H1 (cell line): ENCODE results near the gene GNAT2. TPM values are rescaled to one million over a fixed set of nuclear protein-coding genes. Genes with fewer than 3 reads are reported as not detected.

ENCODE experiments used
- CTCF ChIA-PET: fragments of 300-600 bp; sonication (Branson Sonifier 250); formaldehyde crosslinking; loops from one replicate; lab custom pipeline; 2021; ENCODE audit not compliant: partially characterized antibody; lab: Charles Lee
- POLR2A ChIA-PET: fragments of 300-600 bp; sonication (Branson Sonifier 250); formaldehyde crosslinking; loops from one replicate; lab custom pipeline; 2021; ENCODE audit warnings: inconsistent platforms; ENCODE audit not compliant: partially characterized antibody; lab: Charles Lee
- DNase-seq, 2 experiments: peaks; one replicate each; pipeline versions ENCODE4 v3.0.0 to v3.0.0-alpha.2; 2010 to 2022; ENCODE audit warnings: low spot score in 2 of 2, low read depth in 1 of 2, mixed read lengths in 1 of 2
- FAIRE-seq: peaks from 2 replicates; lab custom pipeline; 2011; peaks lifted over from hg19 to GRCh38; lab: Jason Lieb, UNC
- H2AFZ ChIP-seq: 2 replicates; pipeline ENCODE4 v1.8.1; 2012; ENCODE audit warnings: low read length, inconsistent platforms
- H2AK5ac ChIP-seq: 2 replicates; pipeline ENCODE4 v1.6.1; 2013; ENCODE audit warnings: low read depth, low read length
- H2BK120ac ChIP-seq: replicated peaks from 2 replicates; pipeline ENCODE3; 2013; ENCODE audit warnings: low read depth, low read length, inconsistent platforms
- H2BK12ac ChIP-seq: 2 replicates; pipeline ENCODE4 v1.6.1; 2013; ENCODE audit warnings: low read depth, low read length
- H2BK15ac ChIP-seq: 2 replicates; pipeline ENCODE4 v1.6.1; 2013; ENCODE audit warnings: low read length
- H2BK20ac ChIP-seq: 2 replicates; pipeline ENCODE4 v1.6.1; 2013; ENCODE audit warnings: low read length
- H2BK5ac ChIP-seq: 2 replicates; pipeline ENCODE4 v1.6.1; 2013; ENCODE audit warnings: low read depth, low read length
- H3K14ac ChIP-seq: 2 replicates; pipeline ENCODE4 v1.6.1; 2013; ENCODE audit warnings: inconsistent platforms; ENCODE audit not compliant: insufficient read length
- H3K18ac ChIP-seq: 2 replicates; pipeline ENCODE4 v1.6.1; 2013; ENCODE audit warnings: low read length; ENCODE audit errors: extremely low read depth
- H3K23ac ChIP-seq: 2 replicates; pipeline ENCODE4 v1.6.1; 2013; ENCODE audit warnings: inconsistent platforms; ENCODE audit not compliant: insufficient read length
- H3K23me2 ChIP-seq: 2 replicates; pipeline ENCODE4 v1.6.1; 2013; ENCODE audit warnings: low read depth, low read length
- H3K27ac ChIP-seq: 2 replicates; pipeline ENCODE4 v1.6.1; 2011; ENCODE audit warnings: low read depth, low read length, inconsistent platforms
- H3K27me3 ChIP-seq, 4 experiments: replicated peaks in 1 of 4; 1 replicate in 1 of 4; 2 replicates in 3 of 4; pipeline versions ENCODE4 v1.6.1 to v1.8.1; 2011 to 2013; ENCODE audit warnings: low read length in 3 of 4, mild to moderate bottlenecking in 3 of 4, inconsistent platforms in 2 of 4, mixed read lengths in 2 of 4, moderate library complexity in 1 of 4; ENCODE audit not compliant: control insufficient read depth in 3 of 4, insufficient read depth in 3 of 4; ENCODE audit errors: extremely low read depth in 1 of 4
- H3K36me3 ChIP-seq, 4 experiments: 2 replicates each; pipeline versions ENCODE4 v1.6.1 to v1.8.1; 2011 to 2013; ENCODE audit warnings: mild to moderate bottlenecking in 4 of 4, low read length in 3 of 4, moderate library complexity in 2 of 4, control low read depth in 1 of 4, inconsistent platforms in 1 of 4; ENCODE audit not compliant: insufficient read depth in 4 of 4, control insufficient read depth in 2 of 4
- H3K4ac ChIP-seq: replicated peaks from 2 replicates; pipeline ENCODE3; 2013; ENCODE audit warnings: low read length, low read depth, mixed read lengths, inconsistent platforms; ENCODE audit not compliant: insufficient read length
- H3K4me1 ChIP-seq, 4 experiments: replicated peaks in 1 of 4; 1 replicate in 1 of 4; 2 replicates in 3 of 4; pipeline versions ENCODE4 v1.6.1 to v1.8.1; 2011 to 2013; ENCODE audit warnings: low read length in 3 of 4, inconsistent platforms in 2 of 4, mixed read lengths in 1 of 4; ENCODE audit not compliant: insufficient read depth in 4 of 4, control insufficient read depth in 3 of 4
- H3K4me2 ChIP-seq, 2 experiments: 2 replicates each; pipeline versions ENCODE4 v1.6.1 to v1.8.1; 2011 to 2013; ENCODE audit warnings: low read depth in 2 of 2, low read length in 2 of 2, control low read depth in 1 of 2, inconsistent platforms in 1 of 2, mild to moderate bottlenecking in 1 of 2; ENCODE audit not compliant: insufficient read depth in 1 of 2
- H3K4me3 ChIP-seq, 4 experiments: fragments of 200-600, 300-600 bp in 1 of 4; sonication (generic), shearing (Covaris generic), sonication (Bioruptor Twin) in 1 of 4; 2 replicates each; pipeline versions ENCODE4 v1.5.1 to v1.8.1; 2011 to 2016; ENCODE audit warnings: low read length in 4 of 4, low read depth in 3 of 4, control low read depth in 2 of 4, inconsistent platforms in 2 of 4, mild to moderate bottlenecking in 2 of 4, mixed read lengths in 1 of 4, moderate library complexity in 1 of 4; ENCODE audit not compliant: insufficient read depth in 2 of 4; ENCODE audit errors: extremely low read depth in 1 of 4
- H3K56ac ChIP-seq: replicated peaks from 2 replicates; pipeline ENCODE3; 2013; ENCODE audit warnings: low read depth, mild to moderate bottlenecking, mixed read lengths, low read length, inconsistent platforms; ENCODE audit not compliant: insufficient read length
- H3K79me1 ChIP-seq: 2 replicates; pipeline ENCODE4 v1.6.1; 2013; ENCODE audit warnings: low read depth, low read length, control low read depth
- H3K79me2 ChIP-seq, 2 experiments: 2 replicates each; pipeline versions ENCODE4 v1.6.1 to v1.8.1; 2012 to 2013; ENCODE audit warnings: low read length in 2 of 2, mild to moderate bottlenecking in 2 of 2, inconsistent platforms in 1 of 2; ENCODE audit not compliant: insufficient read depth in 2 of 2, control insufficient read depth in 1 of 2
- H3K9ac ChIP-seq, 4 experiments: replicated peaks in 1 of 4; 1 replicate in 1 of 4; 2 replicates in 3 of 4; pipeline versions ENCODE4 v1.6.1 to v1.8.1; 2011 to 2013; ENCODE audit warnings: low read depth in 3 of 4, low read length in 3 of 4, control low read depth in 2 of 4, mild to moderate bottlenecking in 2 of 4, moderate library complexity in 2 of 4, inconsistent platforms in 1 of 4; ENCODE audit errors: extremely low read depth in 1 of 4
- H3K9me3 ChIP-seq, 2 experiments: 2 replicates each; pipeline versions ENCODE4 v1.6.1 to v1.8.1; 2012 to 2013; ENCODE audit warnings: mild to moderate bottlenecking in 2 of 2, moderate library complexity in 2 of 2, control low read depth in 1 of 2, inconsistent platforms in 1 of 2, low read depth in 1 of 2, low read length in 1 of 2, mixed read lengths in 1 of 2; ENCODE audit not compliant: insufficient read depth in 2 of 2
- H4K20me1 ChIP-seq, 2 experiments: replicated peaks in 1 of 2; 2 replicates each; pipeline versions ENCODE3 to v1.8.1; 2011 to 2013; ENCODE audit warnings: inconsistent platforms in 2 of 2, low read length in 2 of 2, mild to moderate bottlenecking in 1 of 2; ENCODE audit not compliant: insufficient read depth in 2 of 2, control insufficient read depth in 1 of 2
- H4K5ac ChIP-seq: 2 replicates; pipeline ENCODE4 v1.6.1; 2013; ENCODE audit warnings: low read length, low read depth, mixed read lengths, inconsistent platforms; ENCODE audit not compliant: insufficient read length
- H4K8ac ChIP-seq: 2 replicates; pipeline ENCODE4 v1.8.0; 2013; ENCODE audit warnings: mild to moderate bottlenecking, moderate library complexity, low read length, inconsistent platforms; ENCODE audit not compliant: insufficient read depth; ENCODE audit errors: extremely low read depth
- H4K91ac ChIP-seq: replicated peaks from 2 replicates; pipeline ENCODE3; 2013; ENCODE audit warnings: low read length, mixed read lengths, inconsistent platforms; ENCODE audit not compliant: insufficient read length
- BRCA1 ChIP-seq: IDR thresholded peaks from 2 replicates; pipeline ENCODE4 v1.6.1; 2012; ENCODE audit warnings: low read depth, low read length, improper control_type of control experiment
- FOSL1 ChIP-seq: IDR thresholded peaks from 2 replicates; pipeline ENCODE4 v1.6.1; 2011; ENCODE audit warnings: mild to moderate bottlenecking, low read depth, low read length, moderate library complexity; ENCODE audit not compliant: insufficient read depth
- JUND ChIP-seq: IDR thresholded peaks from 2 replicates; pipeline ENCODE4 v1.6.1; 2011; ENCODE audit warnings: mild to moderate bottlenecking, improper control_type of control experiment, low read length
- NANOG ChIP-seq: IDR thresholded peaks from 2 replicates; pipeline ENCODE4 v1.6.1; 2011; ENCODE audit warnings: low read length, low read depth, mild to moderate bottlenecking, inconsistent platforms; ENCODE audit not compliant: insufficient read depth, poor library complexity, severe bottlenecking
- POLR2AphosphoS5 ChIP-seq: IDR thresholded peaks from 2 replicates; pipeline ENCODE4 v1.6.1; 2011; ENCODE audit warnings: low read depth, low read length
- POU5F1 ChIP-seq: IDR thresholded peaks from 2 replicates; pipeline ENCODE4 v1.6.1; 2011; ENCODE audit warnings: low read depth, mild to moderate bottlenecking, low read length, moderate library complexity
- SAP30 ChIP-seq: fragments of 300-600 bp; sonication (generic); IDR thresholded peaks from 2 replicates; pipeline ENCODE4 v1.7.1; 2012; ENCODE audit warnings: low read length, moderate library complexity, mild to moderate bottlenecking, inconsistent platforms; ENCODE audit not compliant: insufficient read depth, insufficient replicate concordance
- SIN3A ChIP-seq, 2 experiments: IDR thresholded peaks in 1 of 2; conservative IDR thresholded peaks in 1 of 2; 2 replicates each; pipeline ENCODE4 v1.6.1; 2011 to 2012; ENCODE audit warnings: low read length in 2 of 2, improper control_type of control experiment in 1 of 2, low read depth in 1 of 2, mild to moderate bottlenecking in 1 of 2
- SP4 ChIP-seq: IDR thresholded peaks from 2 replicates; pipeline ENCODE4 v1.6.1; 2012; ENCODE audit warnings: low read length, inconsistent platforms
- TEAD4 ChIP-seq: IDR thresholded peaks from 2 replicates; pipeline ENCODE4 v1.6.1; 2012; ENCODE audit warnings: low read depth, low read length, inconsistent platforms, mixed read lengths
- ZNF274 ChIP-seq: IDR thresholded peaks from 2 replicates; pipeline ENCODE4 v1.7.0; 2012; ENCODE audit warnings: low read length, borderline replicate concordance; ENCODE audit errors: extremely low read depth
- WGBS, 2 experiments: shearing (Covaris generic) in 1 of 2; methylation state at CpG; one replicate each; pipeline versions ENCODE4 v1.1.6 to v1.1.7; 2013 to 2015; ENCODE audit warnings: low lambda C conversion rate in 2 of 2, mixed read lengths in 2 of 2, inconsistent platforms in 1 of 2, low coverage in 1 of 2, missing lambda C conversion rate in 1 of 2; ENCODE audit not compliant: insufficient replicate concordance in 2 of 2, insufficient coverage in 1 of 2, insufficient read length in 1 of 2; ENCODE audit errors: extremely low coverage in 1 of 2, missing lambda C conversion rate in 1 of 2; 5-methylcytosine and 5-hydroxymethylcytosine counted together
- polyA plus RNA-seq, 7 experiments: library from polyadenylated mRNA; depleted of rRNA in 3 of 7; stranded (reverse) in 5 of 7; unstranded in 2 of 7; fragments of >200 nt in 5 of 7; fragments of 200-250 nt in 2 of 7; gene quantifications; 1 replicate in 5 of 7; 2 replicates in 1 of 7; 4 replicates in 1 of 7; pipeline versions ENCODE4 v1.2.1 to v1.2.3, GENCODE V29; 2011 to 2013; ENCODE audit warnings: missing spikeins in 2 of 7, mixed read lengths in 2 of 7
- total RNA-seq: library from RNA; stranded (reverse); fragmentation: NEBNext Ultra II Directional; extraction: Animal tissue kit (Norgen Biotek cat#: 25700); gene quantifications from 2 replicates; pipeline ENCODE4 v1.2.1, GENCODE V29; 2021
- TF ChIP-seq, protein P1 (sequence below), 3 experiments: IDR thresholded peaks; 1 replicate in 2 of 3; 2 replicates in 1 of 3; pipeline versions ENCODE4 v1.5.1 to v1.6.1; 2011; ENCODE audit warnings: low read length in 3 of 3, mild to moderate bottlenecking in 3 of 3, inconsistent platforms in 2 of 3, low read depth in 1 of 3, moderate library complexity in 1 of 3; ENCODE audit not compliant: insufficient read depth in 1 of 3; ENCODE audit errors: control extremely low read depth in 1 of 3

Gene GNAT2
- total and polyA plus RNA-seq, 2 of the 8 experiments (the other 6 are each of a cell fraction or from before 2014, with no cell fraction given) = 0.05 TPM; not detected in 1

DNA sequence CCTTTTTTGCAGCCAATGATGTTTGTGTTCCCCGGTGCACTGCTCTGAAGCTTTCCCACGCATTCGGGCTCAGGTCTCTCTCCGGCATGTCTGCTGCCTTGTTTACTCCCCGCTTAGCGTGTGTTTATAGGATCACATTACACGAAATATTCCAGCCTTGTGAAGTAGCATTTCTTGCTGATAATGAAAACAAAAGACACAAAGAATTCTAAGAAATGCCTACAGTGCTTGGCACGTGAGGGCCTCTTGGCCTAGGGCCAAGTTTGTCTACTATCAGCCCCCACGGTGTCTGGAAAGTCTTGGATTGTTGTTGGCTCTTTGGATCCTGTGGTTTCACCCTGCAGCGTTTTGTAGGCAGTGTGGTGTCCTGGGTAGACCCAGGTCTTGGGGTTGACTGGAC, 25.3 kb upstream of the GNAT2 start:
- no peaks in the 10 kb centered on the region for H4K20me1 ChIP-seq
- no peak overlapping the region for H2BK5ac ChIP-seq
- no peak overlapping the region for H3K56ac ChIP-seq
- H4K91ac ChIP-seq = no peak overlapping the region
- no peak overlapping the region for H3K14ac ChIP-seq
- WGBS, 2 experiments = 89% methylated on average over 10 of the region's 10 CpGs; no CpG with 5 or more reads in 1 of the 2 experiments
- H2AK5ac ChIP-seq = no peak overlapping the region
- H2BK120ac ChIP-seq = no peak overlapping the region
- no peak overlapping the region for H3K4me2 ChIP-seq
- H3K79me2 ChIP-seq = no peaks in the 10 kb centered on the region
- ChIA-PET POLR2A (interaction anchor here (1.0 kb wide), 1 partner anchor 8 kb away, joined by 4 read pairs; no protein-coding TSS in a partner anchor), CTCF (interaction anchor here (0.6 to 10.7 kb wide), 8 partner anchors 9 to 148 kb away, joined by 3 to 293 read pairs (median 6); partner anchors contain the start of genes EPS8L3 and GSTM4)
- no peaks in the 10 kb centered on the region for H3K9me3 ChIP-seq
- H4K5ac ChIP-seq = no peak overlapping the region
- no peaks in the 10 kb centered on the region; a peak in 1 of 7 replicates for H3K4me1 ChIP-seq
- H3K36me3 ChIP-seq = no peaks in the 10 kb centered on the region
- no peak overlapping the region for H3K23ac ChIP-seq
- DNase-seq (no peak), FAIRE-seq (no peak)
- no peak overlapping the region for H3K27ac ChIP-seq
- H2BK12ac ChIP-seq = no peak overlapping the region
- H4K8ac ChIP-seq = no peak overlapping the region
- H2AFZ ChIP-seq = no peak overlapping the region
- H3K18ac ChIP-seq = no peak overlapping the region
- H3K4ac ChIP-seq = no peak overlapping the region
- no peak overlapping the region for H2BK15ac ChIP-seq
- no peak overlapping the region for H3K9ac ChIP-seq
- no peaks in the 10 kb centered on the region for H3K79me1 ChIP-seq
- H3K4me3 ChIP-seq = no peak overlapping the region
- no peaks in the 10 kb centered on the region; a peak in 2 of 7 replicates for H3K27me3 ChIP-seq
- no peak overlapping the region for H2BK20ac ChIP-seq
- no peaks in the 10 kb centered on the region for H3K23me2 ChIP-seq
- TF ChIP-seq ZNF274 (no peak), POU5F1 (no peak), TEAD4 (no peak), SP4 (no peak), NANOG (no peak), SAP30 (no peak), SIN3A (conservative IDR thresholded peaks at IDR 0.05 in 1 of 2, IDR thresholded peaks at IDR 0.05 in 1 of 2; ENCODE audit: low read depth in 1 of 2, low read length in 2 of 2) (no peak), FOSL1 (no peak), POLR2AphosphoS5 (no peak), BRCA1 (no peak), JUND (no peak)
- TF ChIP-seq, protein P1, sequence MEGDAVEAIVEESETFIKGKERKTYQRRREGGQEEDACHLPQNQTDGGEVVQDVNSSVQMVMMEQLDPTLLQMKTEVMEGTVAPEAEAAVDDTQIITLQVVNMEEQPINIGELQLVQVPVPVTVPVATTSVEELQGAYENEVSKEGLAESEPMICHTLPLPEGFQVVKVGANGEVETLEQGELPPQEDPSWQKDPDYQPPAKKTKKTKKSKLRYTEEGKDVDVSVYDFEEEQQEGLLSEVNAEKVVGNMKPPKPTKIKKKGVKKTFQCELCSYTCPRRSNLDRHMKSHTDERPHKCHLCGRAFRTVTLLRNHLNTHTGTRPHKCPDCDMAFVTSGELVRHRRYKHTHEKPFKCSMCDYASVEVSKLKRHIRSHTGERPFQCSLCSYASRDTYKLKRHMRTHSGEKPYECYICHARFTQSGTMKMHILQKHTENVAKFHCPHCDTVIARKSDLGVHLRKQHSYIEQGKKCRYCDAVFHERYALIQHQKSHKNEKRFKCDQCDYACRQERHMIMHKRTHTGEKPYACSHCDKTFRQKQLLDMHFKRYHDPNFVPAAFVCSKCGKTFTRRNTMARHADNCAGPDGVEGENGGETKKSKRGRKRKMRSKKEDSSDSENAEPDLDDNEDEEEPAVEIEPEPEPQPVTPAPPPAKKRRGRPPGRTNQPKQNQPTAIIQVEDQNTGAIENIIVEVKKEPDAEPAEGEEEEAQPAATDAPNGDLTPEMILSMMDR (IDR thresholded peaks at IDR 0.05; ENCODE audit: control extremely low read depth in 1 of 3, insufficient read depth in 1 of 3, low read depth in 1 of 3, low read length in 3 of 3) = no peak
